ENCODE results near the gene ESRRG.
"Not testable (repeated sequence)": the region's sequence is repeated elsewhere in the genome, so short reads cannot be mapped to it uniquely, and the experiment has no call there.

The ESRRG gene

GRCh38 chr1:216576234-216576937, 146.8 kb downstream of the ESRRG start:
- no peak overlapping the region for H3K4me3 ChIP-seq (ENCODE audit: low read depth, low read length)

GRCh38 chr1:216566641-216567205, 156.5 kb downstream of the ESRRG start:
- no peak overlapping the region for H3K4me3 ChIP-seq (ENCODE audit: low read depth, low read length)

GRCh38 chr1:216563087-216563486, 160.1 kb downstream of the ESRRG start:
- no peak overlapping the region for H3K4me3 ChIP-seq (ENCODE audit: low read depth, low read length)

- no peak overlapping the region for H3K4me3 ChIP-seq (ENCODE audit: low read depth, low read length)
These were observed 160.8 kb downstream of the ESRRG start for GRCh38 chr1:216562383-216562782.

GRCh38 chr1:216560527-216560926, 162.7 kb downstream of the ESRRG start:
- H3K4me3 ChIP-seq (ENCODE audit: low read depth, low read length): no peak overlapping the region

GRCh38 chr1:216559359-216559758, 163.9 kb downstream of the ESRRG start:
- no peak overlapping the region for H3K4me3 ChIP-seq (ENCODE audit: low read depth, low read length)

- H3K4me3 ChIP-seq (ENCODE audit: low read depth, low read length): no peak overlapping the region
These were observed 167.6 kb downstream of the ESRRG start for GRCh38 chr1:216555653-216556052.

- H3K4me3 ChIP-seq (ENCODE audit: low read depth, low read length): no peak overlapping the region
These were observed 168.3 kb downstream of the ESRRG start for GRCh38 chr1:216554934-216555333.

- no peak overlapping the region for H3K4me3 ChIP-seq (ENCODE audit: low read depth, low read length)
These were observed 169.5 kb downstream of the ESRRG start for GRCh38 chr1:216553766-216554165.

- no peak overlapping the region for H3K4me3 ChIP-seq (ENCODE audit: low read depth, low read length)
These were observed 170.2 kb downstream of the ESRRG start for GRCh38 chr1:216553040-216553439.

- H3K4me3 ChIP-seq (ENCODE audit: low read depth, low read length): no peak overlapping the region
These were observed 173.4 kb downstream of the ESRRG start for GRCh38 chr1:216549796-216550195.

GRCh38 chr1:216542741-216543140, 180.5 kb downstream of the ESRRG start:
- H3K4me3 ChIP-seq (ENCODE audit: low read depth, low read length): no peak overlapping the region

- H3K4me3 ChIP-seq (ENCODE audit: low read depth, low read length): no peak overlapping the region
These were observed 181.0 kb downstream of the ESRRG start for GRCh38 chr1:216542263-216542662.

GRCh38 chr1:216535751-216536150, 187.5 kb downstream of the ESRRG start:
- H3K4me3 ChIP-seq (ENCODE audit: low read depth, low read length): no peak overlapping the region

GRCh38 chr1:216535059-216535458, 188.2 kb downstream of the ESRRG start:
- H3K4me3 ChIP-seq (ENCODE audit: low read depth, low read length): no peak overlapping the region

GRCh38 chr1:216533776-216534175, 189.5 kb downstream of the ESRRG start:
- no peak overlapping the region for H3K4me3 ChIP-seq (ENCODE audit: low read depth, low read length)

GRCh38 chr1:216532251-216532798, 190.9 kb downstream of the ESRRG start:
- no peak overlapping the region for H3K4me3 ChIP-seq (ENCODE audit: low read depth, low read length)

- no peak overlapping the region for H3K4me3 ChIP-seq (ENCODE audit: low read depth, low read length)
These were observed 191.7 kb downstream of the ESRRG start for GRCh38 chr1:216531263-216532239.

GRCh38 chr1:216529851-216530250, 193.4 kb downstream of the ESRRG start:
- not testable (repeated sequence) for H3K4me3 ChIP-seq (ENCODE audit: low read depth, low read length)

- no peak overlapping the region for H3K4me3 ChIP-seq (ENCODE audit: low read depth, low read length)
These were observed 194.4 kb downstream of the ESRRG start for GRCh38 chr1:216528816-216529215.

- no peak overlapping the region for H3K4me3 ChIP-seq (ENCODE audit: low read depth, low read length)
These were observed 199.6 kb downstream of the ESRRG start for GRCh38 chr1:216523449-216524190.
